ENCODE results near the gene POC5. TPM values are rescaled to one million over a fixed set of nuclear protein-coding genes. Genes with fewer than 3 reads are reported as not detected.
A peak's percentile ranks its signal among the peaks of the same experiment; 100 is the strongest.

Gene POC5
- polyA plus RNA-seq, 2 donors, result 3.5 TPM

- WGBS, 2 donors, result 87 to 91% methylated on average over 6 of the region's 6 CpGs
- H3K27ac ChIP-seq (ENCODE audit: low read depth in 2 of 2, low read length in 1 of 2), result no peak overlapping the region
- H3K36me3 ChIP-seq (ENCODE audit: control insufficient read depth in 2 of 2, insufficient read depth in 2 of 2, low read length in 1 of 2), result no peaks in the 10 kb centered on the region
- no peaks in the 10 kb centered on the region for H3K4me1 ChIP-seq (ENCODE audit: control insufficient read depth in 2 of 2, insufficient read depth in 2 of 2, low read length in 1 of 2)
- H3K27me3 ChIP-seq (ENCODE audit: control insufficient read depth in 1 of 2, insufficient read depth in 2 of 2, low read length in 2 of 2), result no peaks in the 10 kb centered on the region
- H3K9me3 ChIP-seq (ENCODE audit: control insufficient read depth in 2 of 2, insufficient read depth in 1 of 2, low read depth in 1 of 2, low read length in 1 of 2), result no peaks in the 10 kb centered on the region
- no peak overlapping the region for H3K4me3 ChIP-seq (ENCODE audit: low read depth in 1 of 2, low read length in 2 of 2)
Measured at GRCh38 chr5:75666801-75667200, 50.4 kb downstream of the POC5 start.

GRCh38 chr5:75664979-75665378, 52.3 kb downstream of the POC5 start:
- H3K4me1 ChIP-seq (ENCODE audit: control insufficient read depth in 2 of 2, insufficient read depth in 2 of 2, low read length in 1 of 2), result no peaks in the 10 kb centered on the region
- no peak overlapping the region for H3K4me3 ChIP-seq (ENCODE audit: low read depth in 1 of 2, low read length in 2 of 2)
- no peak overlapping the region for H3K27ac ChIP-seq (ENCODE audit: low read depth in 2 of 2, low read length in 1 of 2)
- no peaks in the 10 kb centered on the region for H3K27me3 ChIP-seq (ENCODE audit: control insufficient read depth in 1 of 2, insufficient read depth in 2 of 2, low read length in 2 of 2)
- no peaks in the 10 kb centered on the region for H3K36me3 ChIP-seq (ENCODE audit: control insufficient read depth in 2 of 2, insufficient read depth in 2 of 2, low read length in 1 of 2)
- 93 to 95% methylated on average over 2 of the region's 2 CpGs for WGBS, 2 donors
- no peaks in the 10 kb centered on the region for H3K9me3 ChIP-seq (ENCODE audit: control insufficient read depth in 2 of 2, insufficient read depth in 1 of 2, low read depth in 1 of 2, low read length in 1 of 2)

GRCh38 chr5:75663579-75664284, 53.5 kb downstream of the POC5 start:
- peaks cover 0 to 2% of the 10 kb centered on the region in 2 donors for H3K4me1 ChIP-seq (ENCODE audit: control insufficient read depth in 2 of 2, insufficient read depth in 2 of 2, low read length in 1 of 2)
- H3K27ac ChIP-seq (ENCODE audit: low read depth in 2 of 2, low read length in 1 of 2), result no peak overlapping the region
- no peaks in the 10 kb centered on the region for H3K36me3 ChIP-seq (ENCODE audit: control insufficient read depth in 2 of 2, insufficient read depth in 2 of 2, low read length in 1 of 2)
- H3K4me3 ChIP-seq (ENCODE audit: low read depth in 1 of 2, low read length in 2 of 2), result no peak overlapping the region
- no peaks in the 10 kb centered on the region for H3K9me3 ChIP-seq (ENCODE audit: control insufficient read depth in 2 of 2, insufficient read depth in 1 of 2, low read depth in 1 of 2, low read length in 1 of 2)
- WGBS, 2 donors, result 84 to 86% methylated on average over 12 of the region's 12 CpGs
- no peaks in the 10 kb centered on the region for H3K27me3 ChIP-seq (ENCODE audit: control insufficient read depth in 1 of 2, insufficient read depth in 2 of 2, low read length in 2 of 2)

- H3K27ac ChIP-seq (ENCODE audit: low read depth in 2 of 2, low read length in 1 of 2), result no peak overlapping the region
- H3K9me3 ChIP-seq (ENCODE audit: control insufficient read depth in 2 of 2, insufficient read depth in 1 of 2, low read depth in 1 of 2, low read length in 1 of 2), result no peaks in the 10 kb centered on the region
- peaks cover 0 to 2% of the 10 kb centered on the region in 2 donors for H3K4me1 ChIP-seq (ENCODE audit: control insufficient read depth in 2 of 2, insufficient read depth in 2 of 2, low read length in 1 of 2)
- WGBS, 2 donors, result 84 to 90% methylated on average over 2 of the region's 2 CpGs
- H3K4me3 ChIP-seq (ENCODE audit: low read depth in 1 of 2, low read length in 2 of 2), result no peak overlapping the region
- no peaks in the 10 kb centered on the region for H3K36me3 ChIP-seq (ENCODE audit: control insufficient read depth in 2 of 2, insufficient read depth in 2 of 2, low read length in 1 of 2)
- H3K27me3 ChIP-seq (ENCODE audit: control insufficient read depth in 1 of 2, insufficient read depth in 2 of 2, low read length in 2 of 2), result no peaks in the 10 kb centered on the region
Measured at GRCh38 chr5:75662061-75662460, 55.2 kb downstream of the POC5 start.

GRCh38 chr5:75660678-75661465, 56.4 kb downstream of the POC5 start:
- Histone ChIP-seq H3K4me3 (ENCODE audit: low read depth in 1 of 2, low read length in 2 of 2) (no peak overlapping the region), H3K27ac (ENCODE audit: low read depth in 2 of 2, low read length in 1 of 2) (no peak overlapping the region), H3K36me3 (ENCODE audit: control insufficient read depth in 2 of 2, insufficient read depth in 2 of 2, low read length in 1 of 2) (no peaks in the 10 kb centered on the region), H3K9me3 (ENCODE audit: control insufficient read depth in 2 of 2, insufficient read depth in 1 of 2, low read depth in 1 of 2, low read length in 1 of 2) (no peaks in the 10 kb centered on the region), H3K27me3 (ENCODE audit: control insufficient read depth in 1 of 2, insufficient read depth in 2 of 2, low read length in 2 of 2) (no peaks in the 10 kb centered on the region), H3K4me1 (ENCODE audit: control insufficient read depth in 2 of 2, insufficient read depth in 2 of 2, low read length in 1 of 2) (peaks cover 0 to 2% of the 10 kb centered on the region in 2 donors)
- 86 to 88% methylated on average over 16 of the region's 16 CpGs for WGBS, 2 donors

GRCh38 chr5:75659791-75660450, 57.3 kb downstream of the POC5 start:
- peaks cover 0 to 2% of the 10 kb centered on the region in 2 donors for H3K4me1 ChIP-seq (ENCODE audit: control insufficient read depth in 2 of 2, insufficient read depth in 2 of 2, low read length in 1 of 2)
- no peaks in the 10 kb centered on the region for H3K27me3 ChIP-seq (ENCODE audit: control insufficient read depth in 1 of 2, insufficient read depth in 2 of 2, low read length in 2 of 2)
- H3K4me3 ChIP-seq (ENCODE audit: low read depth in 1 of 2, low read length in 2 of 2), result no peak overlapping the region
- WGBS, 2 donors, result 73 to 83% methylated on average over 3 of the region's 3 CpGs
- H3K9me3 ChIP-seq (ENCODE audit: control insufficient read depth in 2 of 2, insufficient read depth in 1 of 2, low read depth in 1 of 2, low read length in 1 of 2), result no peaks in the 10 kb centered on the region
- H3K27ac ChIP-seq (ENCODE audit: low read depth in 2 of 2, low read length in 1 of 2), result no peak overlapping the region
- no peaks in the 10 kb centered on the region for H3K36me3 ChIP-seq (ENCODE audit: control insufficient read depth in 2 of 2, insufficient read depth in 2 of 2, low read length in 1 of 2)

- Histone ChIP-seq H3K4me3 (ENCODE audit: low read depth in 1 of 2, low read length in 2 of 2) (peak overlapping the region; percentile 52 to 72), H3K27me3 (ENCODE audit: control insufficient read depth in 1 of 2, insufficient read depth in 2 of 2, low read length in 2 of 2) (no peaks in the 10 kb centered on the region), H3K36me3 (ENCODE audit: control insufficient read depth in 2 of 2, insufficient read depth in 2 of 2, low read length in 1 of 2) (no peaks in the 10 kb centered on the region), H3K27ac (ENCODE audit: low read depth in 2 of 2, low read length in 1 of 2) (peak overlapping the region; percentile 45 to 86), H3K9me3 (ENCODE audit: control insufficient read depth in 2 of 2, insufficient read depth in 1 of 2, low read depth in 1 of 2, low read length in 1 of 2) (no peaks in the 10 kb centered on the region), H3K4me1 (ENCODE audit: control insufficient read depth in 2 of 2, insufficient read depth in 2 of 2, low read length in 1 of 2) (peaks cover 0 to 2% of the 10 kb centered on the region in 2 donors)
- 22 to 34% methylated on average over 9 of the region's 9 CpGs for WGBS, 2 donors
Measured at GRCh38 chr5:75656311-75657003, 60.8 kb downstream of the POC5 start.

GRCh38 chr5:75654693-75655295, 62.4 kb downstream of the POC5 start:
- Histone ChIP-seq H3K4me3 (ENCODE audit: low read depth in 1 of 2, low read length in 2 of 2) (no peak overlapping the region), H3K36me3 (ENCODE audit: control insufficient read depth in 2 of 2, insufficient read depth in 2 of 2, low read length in 1 of 2) (no peaks in the 10 kb centered on the region), H3K27ac (ENCODE audit: low read depth in 2 of 2, low read length in 1 of 2) (no peak overlapping the region), H3K9me3 (ENCODE audit: control insufficient read depth in 2 of 2, insufficient read depth in 1 of 2, low read depth in 1 of 2, low read length in 1 of 2) (no peaks in the 10 kb centered on the region), H3K4me1 (ENCODE audit: control insufficient read depth in 2 of 2, insufficient read depth in 2 of 2, low read length in 1 of 2) (peaks cover 0 to 2% of the 10 kb centered on the region in 2 donors), H3K27me3 (ENCODE audit: control insufficient read depth in 1 of 2, insufficient read depth in 2 of 2, low read length in 2 of 2) (no peaks in the 10 kb centered on the region)
- WGBS, 2 donors, result 85% methylated on average over 19 of the region's 19 CpGs

- 50% methylated on average over 2 of the region's 2 CpGs for WGBS, 2 donors
- H3K4me3 ChIP-seq (ENCODE audit: low read depth in 1 of 2, low read length in 2 of 2), result no peak overlapping the region
- H3K4me1 ChIP-seq (ENCODE audit: control insufficient read depth in 2 of 2, insufficient read depth in 2 of 2, low read length in 1 of 2), result no peaks in the 10 kb centered on the region
- H3K9me3 ChIP-seq (ENCODE audit: control insufficient read depth in 2 of 2, insufficient read depth in 1 of 2, low read depth in 1 of 2, low read length in 1 of 2), result no peaks in the 10 kb centered on the region
- H3K27me3 ChIP-seq (ENCODE audit: control insufficient read depth in 1 of 2, insufficient read depth in 2 of 2, low read length in 2 of 2), result no peaks in the 10 kb centered on the region
- H3K27ac ChIP-seq (ENCODE audit: low read depth in 2 of 2, low read length in 1 of 2), result no peak overlapping the region
- H3K36me3 ChIP-seq (ENCODE audit: control insufficient read depth in 2 of 2, insufficient read depth in 2 of 2, low read length in 1 of 2), result no peaks in the 10 kb centered on the region
Measured at GRCh38 chr5:75653521-75653920, 63.7 kb downstream of the POC5 start.
